Neural progenitor cell (in vitro differentiated cells): ENCODE data around the gene PATJ.
"Not testable (repeated sequence)": the region's sequence is repeated elsewhere in the genome, so short reads cannot be mapped to it uniquely, and the experiment has no call there.

Experiments used
- CTCF ChIP-seq: fragments of 200-600 bp; sonication (generic); IDR thresholded peaks from 2 replicates; pipeline ENCODE4 v1.5.1; 2017; ENCODE audit warnings: antibody characterized with exemption, mild to moderate bottlenecking
- EZH2phosphoT487 ChIP-seq: fragments of 200-600 bp; sonication (generic); IDR thresholded peaks from 2 replicates; pipeline ENCODE4 v1.6.1; 2017; ENCODE audit warnings: antibody characterized with exemption

- TF ChIP-seq CTCF, EZH2phosphoT487: not testable (repeated sequence)
Measured at GRCh38 chr1:61730679-61731078, 11.6 kb upstream of the PATJ start.
